NOMO-1 treated with DMSO at 0.1 percent for 48 hours (cell line): ENCODE results near the gene PTPN13.
"Not testable (repeated sequence)": the region's sequence is repeated elsewhere in the genome, so short reads cannot be mapped to it uniquely, and the experiment has no call there.

Experiments
- DNase-seq: peaks from one replicate; lab custom pipeline; 2025; ENCODE audit not compliant: unreplicated experiment; lab: John Stamatoyannopoulos, UW

Gene PTPN13

GRCh38 chr4:86641516-86642090 is 47.5 kb downstream of the PTPN13 start:
- DNase-seq = peak; percentile 61

- no peak for DNase-seq
Observed at GRCh38 chr4:86644892-86645291, 50.8 kb downstream of the PTPN13 start.

- DNase-seq = no peak
Observed at GRCh38 chr4:86652332-86652932, 58.3 kb downstream of the PTPN13 start.

DNA sequence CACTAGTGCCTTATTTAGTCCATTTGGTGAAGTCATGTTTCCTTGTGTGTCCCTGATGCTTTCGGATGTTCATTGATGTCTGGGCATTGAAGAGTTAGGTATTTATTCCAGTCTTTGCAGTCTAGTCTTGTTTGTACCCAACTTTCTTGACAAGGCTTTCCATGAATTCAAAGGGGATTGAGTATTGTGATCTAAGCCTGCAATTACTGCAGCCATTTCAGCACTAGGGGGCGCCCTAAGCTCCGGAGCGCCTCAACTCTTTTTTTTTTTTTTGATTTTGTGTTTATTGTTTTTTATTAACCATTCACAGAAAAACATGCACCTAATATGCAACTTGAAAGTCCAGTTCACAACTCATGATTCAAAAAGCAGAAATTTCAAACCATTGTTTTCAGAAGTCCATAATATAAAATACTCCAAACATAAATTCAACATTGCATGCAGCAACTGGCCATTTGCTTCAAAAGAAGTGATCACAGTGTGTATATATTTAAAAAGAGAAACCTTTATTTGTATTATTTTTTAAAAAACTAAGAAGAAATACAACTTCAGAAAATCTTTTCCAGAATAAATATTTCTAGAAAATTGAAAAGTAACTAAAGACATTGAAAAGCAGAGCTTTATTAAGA is 59.2 kb downstream of the PTPN13 start:
- DNase-seq = no peak

DNA sequence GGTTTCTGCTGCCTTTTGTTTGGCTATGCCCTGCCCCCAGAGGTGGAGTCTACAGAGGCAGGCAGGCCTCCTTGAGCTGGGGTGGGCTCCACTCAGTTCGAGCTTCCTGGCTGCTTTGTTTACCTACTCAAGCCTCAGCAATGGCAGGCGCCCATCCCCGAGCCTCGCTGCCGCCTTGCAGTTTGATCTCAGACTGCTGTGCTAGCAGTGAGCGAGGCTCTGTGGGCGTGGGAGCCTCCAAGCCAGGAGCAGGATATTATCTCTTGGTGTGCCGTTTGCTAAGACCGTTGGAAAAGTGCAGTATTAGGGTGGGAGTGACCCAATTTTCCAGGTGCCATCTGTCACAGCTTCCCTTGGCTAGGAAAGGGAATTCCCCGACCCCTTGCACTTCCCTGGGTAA is 62.7 kb downstream of the PTPN13 start:
- DNase-seq = not testable (repeated sequence)

GRCh38 chr4:86657382-86657781 is 63.3 kb downstream of the PTPN13 start:
- no peak for DNase-seq

DNA sequence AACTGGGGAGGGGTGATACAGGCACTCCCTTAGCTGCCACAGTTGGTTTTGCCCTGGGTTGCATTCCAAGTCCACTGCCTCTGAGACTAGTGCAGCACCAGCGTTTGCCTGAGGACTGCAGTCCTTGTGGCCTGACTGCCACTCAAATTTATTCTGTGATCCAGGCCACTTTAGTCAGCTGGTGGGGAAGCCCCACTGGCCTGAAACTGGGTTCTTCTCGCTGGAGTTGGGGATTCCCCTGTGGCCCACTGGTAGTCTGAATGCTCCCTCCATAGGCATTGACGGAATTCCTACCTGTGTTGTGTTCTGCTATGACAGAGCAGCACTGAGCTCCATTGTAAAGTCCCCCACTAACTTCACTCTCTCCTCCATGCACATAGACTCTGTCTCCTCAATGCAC is 63.8 kb downstream of the PTPN13 start:
- no peak for DNase-seq

- DNase-seq = no peak
Observed at GRCh38 chr4:86660401-86660800, 66.3 kb downstream of the PTPN13 start.

- DNase-seq = no peak
Observed at GRCh38 chr4:86661006-86661405, 66.9 kb downstream of the PTPN13 start.

- no peak for DNase-seq
Observed at GRCh38 chr4:86661418-86661817, 67.3 kb downstream of the PTPN13 start.

DNA sequence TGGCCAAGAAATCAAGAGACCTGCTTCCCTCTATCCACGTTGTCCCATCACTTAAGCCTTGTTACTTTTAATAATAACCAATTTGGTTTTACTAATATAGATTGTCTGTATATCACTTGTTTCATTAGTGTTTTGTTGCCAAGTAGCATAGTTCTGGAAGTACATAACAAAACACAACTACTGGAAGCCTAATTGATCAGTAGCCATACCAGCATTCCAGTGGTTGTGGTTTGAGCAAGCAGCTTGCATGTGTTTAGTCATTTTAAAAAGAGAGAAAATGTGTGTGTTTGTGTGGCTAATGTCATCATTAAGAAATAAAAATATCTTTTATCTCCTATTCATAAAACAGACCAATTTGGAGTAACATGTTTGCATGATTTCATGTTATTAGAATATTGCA is 70.8 kb downstream of the PTPN13 start:
- no peak for DNase-seq

DNA sequence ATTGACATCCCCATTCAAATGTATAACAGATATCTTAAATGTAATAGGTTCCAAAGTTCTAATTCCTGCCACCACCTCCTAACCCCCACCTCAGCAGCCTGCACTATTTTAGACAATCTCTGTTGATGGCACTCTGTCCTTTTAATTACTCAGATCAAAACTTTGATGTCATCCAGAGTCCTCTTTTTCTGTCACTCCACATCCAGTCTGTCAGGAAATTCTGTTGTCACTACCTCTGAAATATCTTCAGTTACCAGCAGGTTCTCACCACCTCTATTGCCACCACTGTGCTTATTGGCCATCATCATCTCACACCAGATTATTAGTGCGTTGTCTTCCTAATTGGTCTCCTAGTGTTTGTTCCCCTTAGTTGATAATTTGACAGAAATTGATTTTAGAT is 76.2 kb downstream of the PTPN13 start:
- DNase-seq = no peak

DNA sequence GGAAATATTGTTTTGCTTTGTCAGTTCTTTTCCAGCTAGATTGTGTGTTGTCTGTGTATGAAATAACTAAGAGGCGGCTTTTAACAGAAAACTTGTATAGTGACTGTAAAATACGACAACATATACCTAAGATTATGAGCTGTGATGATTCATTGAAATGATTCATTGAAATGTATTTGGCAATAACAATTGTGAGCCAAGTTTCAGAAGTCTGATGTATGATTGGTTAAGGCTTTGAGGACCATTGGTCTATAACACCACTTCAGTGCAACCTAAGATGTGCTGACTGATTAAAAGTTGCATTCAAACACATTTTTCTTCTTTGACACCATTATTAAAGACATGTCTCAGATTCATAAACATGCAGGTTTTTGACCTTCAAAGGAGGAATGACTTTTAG is 76.6 kb downstream of the PTPN13 start:
- no peak for DNase-seq

DNA sequence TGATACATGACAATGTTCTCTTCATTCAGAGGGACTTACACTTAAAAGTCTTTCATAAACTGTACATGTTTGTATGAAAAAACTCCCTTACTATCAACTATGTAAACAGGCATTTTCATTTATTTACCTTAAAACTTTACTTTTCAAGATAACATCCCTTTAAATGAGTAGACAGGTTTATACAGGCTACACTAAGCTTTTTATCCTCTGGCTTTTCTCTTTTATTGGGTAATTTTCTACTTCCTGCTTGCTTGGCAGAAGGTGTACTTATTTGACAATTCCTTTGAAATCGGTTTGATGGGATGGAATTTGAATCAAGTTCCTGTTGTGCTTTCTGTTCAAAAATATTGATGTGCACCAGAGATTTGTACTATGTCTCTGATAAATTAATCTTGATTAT is 81.4 kb downstream of the PTPN13 start:
- no peak for DNase-seq

- no peak for DNase-seq
Observed at GRCh38 chr4:86678796-86679195, 84.7 kb downstream of the PTPN13 start.

GRCh38 chr4:86679441-86679840 is 85.3 kb downstream of the PTPN13 start:
- DNase-seq = no peak

DNA sequence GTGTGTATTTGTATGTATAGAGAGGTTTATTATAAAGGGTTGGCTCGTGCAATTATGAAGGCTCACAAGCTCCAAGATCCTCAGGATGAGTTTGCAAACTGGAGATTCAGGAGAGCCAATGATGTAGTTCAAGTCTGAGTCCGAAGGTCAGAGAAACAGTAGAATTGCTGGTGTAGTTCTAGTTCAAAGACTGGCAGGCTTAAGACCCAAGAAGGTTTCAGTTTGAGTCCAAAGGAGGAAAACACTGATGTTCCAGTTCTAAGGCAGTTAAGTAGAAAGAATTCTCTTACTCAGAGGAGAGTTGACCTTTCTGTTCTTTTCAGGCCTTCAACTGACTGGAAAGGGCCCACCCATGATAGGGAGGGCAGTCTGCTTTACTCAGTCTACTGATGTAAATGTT is 89.1 kb downstream of the PTPN13 start:
- DNase-seq = no peak

- DNase-seq = no peak
Observed at GRCh38 chr4:86683983-86684382, 89.9 kb downstream of the PTPN13 start.

DNA sequence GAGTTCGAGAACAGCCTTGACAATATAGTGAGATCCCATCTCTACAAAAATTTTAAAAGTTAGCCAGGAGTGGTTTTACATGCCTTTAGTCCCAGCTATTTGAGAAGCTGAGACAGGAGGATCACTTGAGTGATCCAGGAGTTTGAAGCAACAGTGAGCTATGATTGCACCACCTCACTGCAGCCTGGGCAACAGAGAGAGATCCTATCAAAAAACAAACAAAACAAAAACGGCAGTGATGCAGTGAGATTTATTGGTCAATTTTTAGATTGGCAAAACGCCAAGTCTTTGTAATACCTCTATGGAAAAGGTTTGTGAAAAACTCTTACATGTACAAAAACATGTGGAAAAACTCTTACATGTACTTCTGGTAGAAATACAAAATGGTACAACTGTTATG is 91.3 kb downstream of the PTPN13 start:
- DNase-seq = no peak

DNA sequence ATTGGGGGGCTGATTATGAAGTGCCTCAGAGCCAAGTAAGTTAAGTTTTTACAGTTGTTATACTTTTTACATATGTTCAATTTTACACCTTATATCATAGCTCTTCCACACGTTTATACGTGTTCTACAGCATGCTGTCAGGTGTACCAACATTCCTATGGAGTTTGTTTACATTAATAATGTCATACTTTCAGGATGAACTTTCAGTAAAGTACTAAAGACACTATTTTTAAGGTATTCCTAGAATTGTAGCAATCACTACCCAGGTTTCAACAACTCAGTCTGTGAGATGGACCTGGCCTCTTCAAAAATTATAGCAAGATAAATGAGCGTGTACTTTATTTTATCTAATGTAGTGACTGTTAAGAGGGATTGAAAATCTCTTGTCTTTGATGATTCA is 92.6 kb downstream of the PTPN13 start:
- DNase-seq = no peak

DNA sequence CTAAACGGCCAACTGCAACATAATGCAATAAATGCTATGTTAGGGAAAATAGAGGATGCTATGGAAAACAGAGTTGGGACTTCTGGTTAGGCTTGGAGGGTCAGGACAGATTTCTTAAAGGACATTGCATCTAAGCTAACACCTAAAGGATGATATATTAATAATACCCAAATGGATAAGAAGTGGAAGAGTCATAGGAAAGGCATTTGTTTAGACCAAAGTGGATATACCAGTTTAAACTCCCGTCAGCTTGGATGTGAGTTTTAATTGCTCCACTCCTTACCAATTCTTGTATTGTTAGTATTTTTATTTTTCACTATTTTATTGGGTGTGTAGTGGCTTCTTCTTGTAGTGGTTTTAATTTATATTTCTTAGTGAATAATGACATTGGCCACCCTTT is 93.9 kb downstream of the PTPN13 start:
- no peak for DNase-seq

DNA sequence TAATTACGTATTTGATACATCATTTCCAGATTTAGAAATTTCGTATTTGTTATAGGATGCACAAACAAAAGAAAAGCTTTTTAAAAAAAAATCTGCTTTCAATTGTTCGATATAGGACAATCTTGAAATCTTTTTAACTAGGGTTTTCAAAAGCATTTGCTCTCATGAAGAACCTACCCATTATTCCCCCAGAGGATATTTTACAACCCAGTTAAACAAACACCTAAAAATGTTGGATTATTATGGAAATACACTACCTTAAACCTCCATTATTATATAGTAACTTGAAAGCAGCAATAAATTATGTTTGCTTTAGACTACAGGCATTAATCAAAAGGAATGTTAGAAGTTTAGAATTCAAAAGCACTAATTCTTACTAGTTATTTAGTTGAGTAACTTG is 110.5 kb downstream of the PTPN13 start:
- DNase-seq = no peak
